GM12878 (cell line): ENCODE results near the gene COL20A1. TPM values are rescaled to one million over a fixed set of nuclear protein-coding genes. Genes with fewer than 3 reads are reported as not detected.

ENCODE experiments used
- ATAC-seq: fragments of 200-7000 bp; cut with Tn5 transposase; 3 replicates; pipeline ENCODE4 v1.9.1; 2020; ENCODE audit warnings: mild to moderate bottlenecking, moderate library complexity
- BruUV-seq: library from RNA; stranded (reverse); fragments of 400-500 nt; replicated peaks from 2 replicates; lab custom pipeline; 2021; lab: Mats Ljungman, UMichigan
- CTCF ChIA-PET: fragments of 300-600 bp; sonication (Branson Sonifier 250); formaldehyde crosslinking; extraction: SDS; loops from one replicate; lab custom pipeline; 2021; ENCODE audit warnings: inconsistent platforms; lab: Yijun Ruan, JAX
- POLR2A ChIA-PET: fragments of 350-600 bp; formaldehyde crosslinking; extraction: SDS; loops from one replicate; lab custom pipeline; 2021; ENCODE audit warnings: inconsistent platforms; lab: Charles Lee
- RAD21 ChIA-PET: fragments of 300-600 bp; sonication (Branson Sonifier 250); formaldehyde crosslinking; loops from one replicate; lab custom pipeline; 2023; ENCODE audit warnings: antibody characterized with exemption; ENCODE audit not compliant: unreplicated experiment; lab: Charles Lee
- SMC1A ChIA-PET: fragments of 300-600 bp; sonication (Branson Sonifier 250); formaldehyde crosslinking; loops from one replicate; lab custom pipeline; 2023; ENCODE audit not compliant: unreplicated experiment, uncharacterized antibody; lab: Charles Lee
- DNase-seq: peaks from one replicate; pipeline ENCODE4 v3.0.0-alpha.2; 2011; ENCODE audit warnings: low read depth, low spot score
- FAIRE-seq: peaks from 3 replicates; lab custom pipeline; 2011; peaks lifted over from hg19 to GRCh38; lab: Jason Lieb, UNC
- H2AFZ ChIP-seq: 2 replicates; pipeline ENCODE4 v1.6.0; 2011; ENCODE audit warnings: low read depth, low read length, control low read depth; ENCODE audit not compliant: control insufficient read depth
- H3K27ac ChIP-seq: 2 replicates; pipeline ENCODE4 v1.5.1; 2011; ENCODE audit warnings: control low read depth; ENCODE audit not compliant: control insufficient read depth, insufficient read depth
- H3K27me3 ChIP-seq, 2 experiments: replicated peaks in 1 of 2; 2 replicates each; pipeline versions ENCODE4 v1.6.0 to v1.6.1; 2011; ENCODE audit warnings: low read length in 1 of 2; ENCODE audit not compliant: control insufficient read depth in 2 of 2, insufficient read depth in 2 of 2
- H3K36me3 ChIP-seq, 2 experiments: 2 replicates each; pipeline ENCODE4 v1.5.1; 2011; ENCODE audit warnings: low read length in 1 of 2; ENCODE audit not compliant: control insufficient read depth in 2 of 2, insufficient read depth in 2 of 2
- H3K4me1 ChIP-seq: 2 replicates; pipeline ENCODE4 v1.6.1; 2011; ENCODE audit warnings: mild to moderate bottlenecking, low read length, moderate library complexity, mixed read lengths; ENCODE audit not compliant: control insufficient read depth, insufficient read depth
- H3K4me2 ChIP-seq: 2 replicates; pipeline ENCODE4 v1.6.0; 2011; ENCODE audit warnings: control low read depth; ENCODE audit not compliant: control insufficient read depth, insufficient read depth
- H3K4me3 ChIP-seq: fragments of 200-600 bp; sonication (generic); 2 replicates; pipeline ENCODE4 v1.5.1; 2016
- H3K79me2 ChIP-seq: 2 replicates; pipeline ENCODE4 v1.6.0; 2011; ENCODE audit warnings: low read length; ENCODE audit not compliant: control insufficient read depth, insufficient read depth
- H3K9ac ChIP-seq: 2 replicates; pipeline ENCODE4 v1.8.0; 2011; ENCODE audit warnings: low read length, control low read depth, mixed read lengths; ENCODE audit not compliant: control insufficient read depth, insufficient read depth
- H3K9me3 ChIP-seq: replicated peaks from 3 replicates; pipeline ENCODE4 v1.5.1; 2011; ENCODE audit warnings: mild to moderate bottlenecking, low read length; ENCODE audit not compliant: control insufficient read depth, insufficient read depth
- H4K20me1 ChIP-seq: 2 replicates; pipeline ENCODE4 v1.6.0; 2011; ENCODE audit not compliant: control insufficient read depth, insufficient read depth
- ATF2 ChIP-seq: IDR thresholded peaks from 2 replicates; pipeline ENCODE4 v1.6.1; 2012; ENCODE audit warnings: low read length, inconsistent platforms
- ATF3 ChIP-seq: IDR thresholded peaks from 2 replicates; pipeline ENCODE4 v1.6.1; 2011; ENCODE audit warnings: low read depth, mild to moderate bottlenecking, low read length, moderate library complexity, borderline replicate concordance; ENCODE audit errors: extremely low read depth
- BCLAF1 ChIP-seq: fragments of 450-650 bp; IDR thresholded peaks from 2 replicates; pipeline ENCODE4 v1.6.1; 2017; ENCODE audit warnings: antibody characterized with exemption, mild to moderate bottlenecking, moderate library complexity
- CHD4 ChIP-seq: fragments of 200-600 bp; sonication (generic); IDR thresholded peaks from 2 replicates; pipeline ENCODE4 v1.6.1; 2016; ENCODE audit warnings: mild to moderate bottlenecking
- EED ChIP-seq: sonication (generic); IDR thresholded peaks from 2 replicates; pipeline ENCODE4 v1.6.1; 2016; ENCODE audit warnings: antibody characterized with exemption, low read depth
- PML ChIP-seq: IDR thresholded peaks from 2 replicates; pipeline ENCODE4 v1.6.1; 2012; ENCODE audit warnings: low read length, inconsistent platforms
- POLR2A ChIP-seq: IDR thresholded peaks from 2 replicates; pipeline ENCODE4 v1.6.1; 2011; ENCODE audit warnings: low read depth, mild to moderate bottlenecking, low read length
- SIN3A ChIP-seq: IDR thresholded peaks from 2 replicates; pipeline ENCODE4 v1.6.1; 2012; ENCODE audit warnings: low read depth, low read length, improper control_type of control experiment
- SRF ChIP-seq, 2 experiments: IDR thresholded peaks; 2 replicates each; pipeline ENCODE4 v1.6.1; 2011; ENCODE audit warnings: low read depth in 2 of 2, low read length in 2 of 2, mild to moderate bottlenecking in 1 of 2, moderate library complexity in 1 of 2
- SUZ12 ChIP-seq: fragments of 200-600 bp; sonication (generic); IDR thresholded peaks from one replicate; pipeline ENCODE4 v1.6.1; 2018; ENCODE audit warnings: antibody characterized with exemption, mild to moderate bottlenecking; ENCODE audit not compliant: unreplicated experiment
- TCF12 ChIP-seq: IDR thresholded peaks from 2 replicates; pipeline ENCODE4 v1.6.1; 2011; ENCODE audit warnings: low read depth, mild to moderate bottlenecking, low read length
- ZBTB4 ChIP-seq: fragments of 450-650 bp; formaldehyde crosslinking; IDR thresholded peaks from 2 replicates; pipeline ENCODE4 v1.4.0; 2022; ENCODE audit warnings: mild to moderate bottlenecking, moderate library complexity
- WGBS: methylation state at CpG from one replicate; pipeline ENCODE4 v1.1.6; 2016; ENCODE audit warnings: low lambda C conversion rate; ENCODE audit not compliant: insufficient replicate concordance, insufficient coverage; ENCODE audit errors: missing lambda C conversion rate; 5-methylcytosine and 5-hydroxymethylcytosine counted together
- in situ Hi-C: fragments of 300-500 bp; cut with MboI; formaldehyde crosslinking; loops from 9 replicates; pipeline ENCODE4 v1.14.3; 2018; ENCODE audit warnings: mixed read lengths
- intact Hi-C: fragments of 100-400 bp; cut with micrococcal nuclease; formaldehyde crosslinking; loops from one replicate; pipeline ENCODE4 v1.14.2; 2022; ENCODE audit not compliant: unreplicated experiment
- polyA plus RNA-seq, 11 experiments: library from polyadenylated mRNA; depleted of rRNA in 4 of 11; unstranded in 6 of 11; stranded (reverse) in 5 of 11; fragments of >200 nt; fragmentation: Nextera tagmentation in 4 of 11; fragmentation: Illumina TruSeq in 1 of 11; extraction: Ambion mirVana in 4 of 11; extraction: Trizol in 1 of 11; gene quantifications; 1 replicate in 1 of 11; 2 replicates in 10 of 11; pipeline versions ENCODE4 v1.2.1 to v1.2.3, GENCODE V29; 2011 to 2016; ENCODE audit warnings: inconsistent platforms in 2 of 11, missing spikeins in 2 of 11, low read depth in 1 of 11
- total RNA-seq, 4 experiments: library from RNA; depleted of rRNA in 3 of 4; stranded (reverse); fragments of >200 nt in 3 of 4; fragmentation: Illumina TruSeq in 1 of 4; extraction: Trizol in 1 of 4; gene quantifications; 2 replicates each; pipeline versions ENCODE4 v1.2.1 to v1.2.3, GENCODE V29; 2013 to 2021

Gene COL20A1
- total and polyA plus RNA-seq, 10 of the 15 experiments (the other 5 are each of a cell fraction or from before 2014, with no cell fraction given), result not detected

GRCh38 chr20:63279931-63280330, 13.1 kb upstream of the COL20A1 start:
- BruUV-seq, result no TSS peak
- in situ Hi-C loops, result no loop called here
- 93% methylated on average over 14 of the region's 15 CpGs for WGBS

More at GRCh38 chr20:63279931-63280330, 13.1 kb upstream of the COL20A1 start:
- ChIA-PET POLR2A (no interaction called here), CTCF (interaction anchor here (1.4 to 1.8 kb wide), 2 partner anchors 11 to 56 kb away, joined by 5 to 10 read pairs; no protein-coding TSS in a partner anchor), SMC1A (no interaction called here), RAD21 (no interaction called here)
- DNase-seq (no peak), FAIRE-seq (no peak), ATAC-seq (no peak)
- no peaks in the 10 kb centered on the region for H3K27me3 ChIP-seq
- H3K36me3 ChIP-seq, result peaks cover 16 to 17% of the 10 kb centered on the region in 2 experiments
- no peak overlapping the region for H2AFZ ChIP-seq
- TF ChIP-seq ATF3 (no peak), BCLAF1 (no peak), SRF (IDR thresholded peaks at IDR 0.05; ENCODE audit: low read depth in 2 of 2, low read length in 2 of 2) (no peak), SIN3A (no peak), POLR2A (no peak), PML (no peak), TCF12 (no peak), ATF2 (no peak), SUZ12 (no peak), CHD4 (no peak), EED (no peak), ZBTB4 (CRISPR knock-in tag) (no peak)
- H3K9ac ChIP-seq, result no peak overlapping the region
- no peak overlapping the region for H3K4me3 ChIP-seq
- no peak overlapping the region for H3K4me2 ChIP-seq
- no peaks in the 10 kb centered on the region for H3K9me3 ChIP-seq
- H3K4me1 ChIP-seq, result no peaks in the 10 kb centered on the region
- H3K27ac ChIP-seq, result no peak overlapping the region
- intact Hi-C loops, result no loop called here
- peaks cover 4% of the 10 kb centered on the region for H3K79me2 ChIP-seq
- no peaks in the 10 kb centered on the region for H4K20me1 ChIP-seq
